Osteoblast (primary cell): Measurements from ENCODE around the gene MALRD1. TPM values are rescaled to one million over a fixed set of nuclear protein-coding genes. Genes with fewer than 3 reads are reported as not detected.

Experiments
- DNase-seq: peaks from one replicate; pipeline ENCODE4 v3.0.0; 2011; ENCODE audit warnings: low spot score, mixed read lengths; ENCODE audit not compliant: insufficient read length; ENCODE audit errors: missing footprints
- H2AFZ ChIP-seq: 2 replicates; pipeline ENCODE4 v1.6.0; 2011; ENCODE audit warnings: mild to moderate bottlenecking, low read length
- H3K27ac ChIP-seq: 2 replicates; pipeline ENCODE4 v1.5.1; 2011; ENCODE audit warnings: mild to moderate bottlenecking, low read depth, low read length, moderate library complexity
- H3K27me3 ChIP-seq: 2 replicates; pipeline ENCODE4 v1.6.0; 2012; ENCODE audit warnings: mild to moderate bottlenecking, control low read depth, inconsistent platforms, low read length, moderate library complexity; ENCODE audit not compliant: insufficient read depth
- H3K36me3 ChIP-seq: 2 replicates; pipeline ENCODE4 v1.5.1; 2011; ENCODE audit warnings: mild to moderate bottlenecking, low read length, control low read depth, moderate library complexity; ENCODE audit not compliant: insufficient read depth
- H3K4me1 ChIP-seq: 2 replicates; pipeline ENCODE4 v1.5.1; 2011; ENCODE audit warnings: mild to moderate bottlenecking, low read length, control low read depth, moderate library complexity; ENCODE audit not compliant: insufficient read depth
- H3K4me2 ChIP-seq: 2 replicates; pipeline ENCODE4 v1.6.0; 2011; ENCODE audit warnings: mild to moderate bottlenecking, low read length; ENCODE audit not compliant: insufficient read depth
- H3K4me3 ChIP-seq: fragments of 200-600 bp; sonication (generic); 3 replicates; pipeline ENCODE4 v1.5.1; 2012; ENCODE audit warnings: mild to moderate bottlenecking, low read length, inconsistent platforms; ENCODE audit not compliant: insufficient read depth
- H3K79me2 ChIP-seq: 2 replicates; pipeline ENCODE4 v1.6.0; 2012; ENCODE audit warnings: mild to moderate bottlenecking, low read length, control low read depth, inconsistent platforms; ENCODE audit not compliant: insufficient read depth
- H3K9me3 ChIP-seq: 2 replicates; pipeline ENCODE4 v1.5.1; 2011; ENCODE audit warnings: low read depth, low read length, control low read depth
- H4K20me1 ChIP-seq: 2 replicates; pipeline ENCODE4 v1.6.0; 2012; ENCODE audit warnings: mild to moderate bottlenecking, low read length, control low read depth; ENCODE audit not compliant: insufficient read depth
- total RNA-seq: library from RNA; depleted of rRNA; stranded (reverse); fragments of >200 nt; gene quantifications from 2 replicates; pipeline ENCODE4 v1.2.3, GENCODE V29; 2012
- TF ChIP-seq, protein P1 (sequence below): IDR thresholded peaks from 2 replicates; pipeline ENCODE4 v1.5.1; 2011; ENCODE audit warnings: mild to moderate bottlenecking, low read depth, low read length, moderate library complexity; ENCODE audit errors: extremely low read depth

The MALRD1 gene
- total RNA-seq, 1 donor = 2.9 TPM

DNA sequence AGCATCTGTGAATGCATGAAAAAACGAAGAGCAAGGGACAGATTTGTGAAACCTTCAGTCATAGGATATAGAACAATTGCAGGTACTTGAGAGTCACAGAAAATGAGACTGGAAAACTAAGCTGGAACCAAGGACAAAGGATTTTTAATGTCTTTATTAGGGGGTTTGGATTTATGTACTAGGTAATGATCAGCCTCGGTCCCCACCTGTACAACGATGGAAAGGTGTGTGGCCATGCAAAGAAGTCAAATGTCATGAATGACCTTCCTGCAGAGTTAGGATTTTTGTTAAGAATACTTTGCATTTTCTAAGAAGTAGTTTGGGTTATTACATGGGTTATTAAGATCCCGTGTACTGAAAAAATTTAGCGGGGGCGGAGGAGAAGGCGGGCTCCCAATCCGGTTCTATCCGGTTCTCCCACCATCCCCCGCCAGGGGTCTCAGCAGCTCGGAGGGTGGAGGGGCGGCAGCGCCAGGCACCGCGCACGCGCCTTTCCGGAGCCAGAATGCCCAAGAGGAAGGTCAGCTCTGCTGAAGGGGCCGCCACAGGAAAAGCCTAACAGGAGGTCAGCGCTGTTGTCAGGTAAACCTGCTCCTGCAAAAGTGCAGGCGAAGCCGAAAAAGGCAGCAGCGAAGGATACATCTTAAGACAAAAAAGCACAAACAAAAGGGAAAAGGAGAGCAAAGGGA, 440.1 kb downstream of the MALRD1 start:
- peak overlapping the region; percentile 90 for H2AFZ ChIP-seq

DNA sequence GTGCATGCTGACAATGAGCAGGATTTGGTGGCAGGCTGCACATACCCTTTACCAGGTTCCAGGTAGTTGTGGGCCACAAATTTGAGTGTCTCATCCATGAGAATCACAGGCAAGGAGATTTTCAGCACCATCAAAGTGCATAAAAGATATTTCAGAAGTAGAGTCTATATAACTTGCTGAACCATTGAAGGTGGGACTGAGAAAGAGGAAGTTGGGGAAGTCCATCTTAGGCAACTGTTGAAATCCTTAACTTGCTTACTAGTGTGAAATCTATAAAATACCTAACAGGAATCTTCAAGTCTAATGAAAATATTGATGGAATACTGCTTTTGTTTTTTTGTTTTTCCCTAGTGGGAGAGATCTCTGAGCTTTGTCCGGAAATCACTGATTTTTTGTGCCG, 442.6 kb downstream of the MALRD1 start:
- H3K27ac ChIP-seq = no peak overlapping the region
- H3K4me3 ChIP-seq = no peak overlapping the region
- H3K27me3 ChIP-seq = no peaks in the 10 kb centered on the region
- H4K20me1 ChIP-seq = no peaks in the 10 kb centered on the region
- H3K36me3 ChIP-seq = no peaks in the 10 kb centered on the region
- no peak overlapping the region for H3K4me2 ChIP-seq
- no peak for DNase-seq
- TF ChIP-seq, protein P1, sequence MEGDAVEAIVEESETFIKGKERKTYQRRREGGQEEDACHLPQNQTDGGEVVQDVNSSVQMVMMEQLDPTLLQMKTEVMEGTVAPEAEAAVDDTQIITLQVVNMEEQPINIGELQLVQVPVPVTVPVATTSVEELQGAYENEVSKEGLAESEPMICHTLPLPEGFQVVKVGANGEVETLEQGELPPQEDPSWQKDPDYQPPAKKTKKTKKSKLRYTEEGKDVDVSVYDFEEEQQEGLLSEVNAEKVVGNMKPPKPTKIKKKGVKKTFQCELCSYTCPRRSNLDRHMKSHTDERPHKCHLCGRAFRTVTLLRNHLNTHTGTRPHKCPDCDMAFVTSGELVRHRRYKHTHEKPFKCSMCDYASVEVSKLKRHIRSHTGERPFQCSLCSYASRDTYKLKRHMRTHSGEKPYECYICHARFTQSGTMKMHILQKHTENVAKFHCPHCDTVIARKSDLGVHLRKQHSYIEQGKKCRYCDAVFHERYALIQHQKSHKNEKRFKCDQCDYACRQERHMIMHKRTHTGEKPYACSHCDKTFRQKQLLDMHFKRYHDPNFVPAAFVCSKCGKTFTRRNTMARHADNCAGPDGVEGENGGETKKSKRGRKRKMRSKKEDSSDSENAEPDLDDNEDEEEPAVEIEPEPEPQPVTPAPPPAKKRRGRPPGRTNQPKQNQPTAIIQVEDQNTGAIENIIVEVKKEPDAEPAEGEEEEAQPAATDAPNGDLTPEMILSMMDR = no peak
- H2AFZ ChIP-seq = no peak overlapping the region
- no peaks in the 10 kb centered on the region for H3K4me1 ChIP-seq
- no peaks in the 10 kb centered on the region for H3K79me2 ChIP-seq
- no peaks in the 10 kb centered on the region for H3K9me3 ChIP-seq

More for the DNA sequence above, 440.1 kb downstream of the MALRD1 start:
- Histone ChIP-seq H3K27ac (no peak overlapping the region), H3K4me2 (peak overlapping the region; percentile 71), H3K36me3 (no peaks in the 10 kb centered on the region), H3K4me3 (peak overlapping the region; percentile 65), H3K9me3 (no peaks in the 10 kb centered on the region), H3K79me2 (no peaks in the 10 kb centered on the region), H4K20me1 (no peaks in the 10 kb centered on the region), H3K4me1 (no peaks in the 10 kb centered on the region), H3K27me3 (no peaks in the 10 kb centered on the region)
- no peak for DNase-seq
- TF ChIP-seq, protein P1 = no peak

DNA sequence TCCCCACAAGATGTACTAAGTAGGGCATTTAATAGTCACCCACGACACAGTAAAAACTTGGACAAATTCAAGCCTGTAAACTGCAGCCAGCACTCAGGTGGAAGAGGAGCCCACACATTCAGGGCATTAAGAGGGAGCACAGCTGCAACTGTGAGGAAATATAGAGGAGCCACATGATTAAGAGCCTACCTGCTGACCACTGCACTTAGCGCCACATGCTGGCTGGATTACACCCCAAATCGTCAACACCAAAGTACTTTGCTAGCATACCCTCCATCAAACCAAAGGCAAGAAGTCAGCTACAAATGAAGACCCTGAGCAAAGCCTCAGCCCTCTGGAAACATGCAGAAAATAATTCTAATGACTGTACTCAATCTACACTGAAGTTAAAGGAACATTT, 445.3 kb downstream of the MALRD1 start:
- TF ChIP-seq, protein P1 = no peak
- DNase-seq = no peak
- Histone ChIP-seq H2AFZ (no peak overlapping the region), H3K79me2 (no peaks in the 10 kb centered on the region), H4K20me1 (no peaks in the 10 kb centered on the region), H3K4me3 (no peak overlapping the region), H3K4me2 (no peak overlapping the region), H3K9me3 (no peaks in the 10 kb centered on the region), H3K27me3 (no peaks in the 10 kb centered on the region), H3K4me1 (no peaks in the 10 kb centered on the region), H3K36me3 (no peaks in the 10 kb centered on the region), H3K27ac (no peak overlapping the region)

DNA sequence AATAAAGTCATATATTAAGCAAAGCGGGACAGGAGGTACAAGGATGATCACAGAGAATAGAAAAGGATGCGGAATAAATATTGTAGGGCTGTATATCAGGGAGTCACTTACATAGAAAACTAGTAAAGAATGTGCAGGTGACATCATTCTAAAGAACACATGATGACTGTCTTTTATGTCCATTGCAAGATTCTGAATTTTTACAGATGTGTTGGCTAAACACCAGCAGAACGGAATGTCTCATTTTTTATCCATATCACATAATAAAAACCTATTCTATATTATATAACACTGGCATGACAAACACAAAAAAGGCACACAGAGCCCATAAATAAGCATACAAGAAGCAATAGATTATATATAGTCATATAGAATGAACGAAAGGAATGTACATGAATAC, 448.4 kb downstream of the MALRD1 start:
- no peaks in the 10 kb centered on the region for H4K20me1 ChIP-seq

More for the DNA sequence above, 448.4 kb downstream of the MALRD1 start:
- DNase-seq = no peak
- no peaks in the 10 kb centered on the region for H3K4me1 ChIP-seq
- no peaks in the 10 kb centered on the region for H3K36me3 ChIP-seq
- TF ChIP-seq, protein P1 = no peak
- no peak overlapping the region for H3K4me2 ChIP-seq
- H2AFZ ChIP-seq = no peak overlapping the region
- no peaks in the 10 kb centered on the region for H3K9me3 ChIP-seq
- H3K27ac ChIP-seq = no peak overlapping the region
- H3K27me3 ChIP-seq = no peaks in the 10 kb centered on the region
- no peaks in the 10 kb centered on the region for H3K79me2 ChIP-seq
- no peak overlapping the region for H3K4me3 ChIP-seq
